ENCODE measurements around the gene RPL31.

DNA sequence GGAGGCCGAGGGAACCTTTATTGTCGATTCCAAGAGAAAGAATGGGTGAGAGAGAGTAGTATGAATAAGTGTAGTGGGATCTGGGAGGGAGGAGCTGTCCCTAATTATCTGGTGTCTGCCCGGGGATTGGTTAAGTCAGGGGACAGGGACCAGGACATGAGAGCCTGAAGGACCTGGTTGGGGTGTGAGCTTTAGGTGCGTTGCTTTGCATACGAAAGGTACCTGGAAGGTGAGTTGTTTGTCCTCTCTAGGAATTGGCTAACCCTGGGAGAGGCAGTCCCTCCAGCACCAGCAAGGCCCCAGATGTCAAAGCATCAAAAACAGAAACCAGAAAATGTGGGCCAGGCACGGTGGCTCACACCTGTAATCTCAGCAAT lies 48.1 kb upstream of the RPL31 start:
- TF ChIP-seq, protein P1, sequence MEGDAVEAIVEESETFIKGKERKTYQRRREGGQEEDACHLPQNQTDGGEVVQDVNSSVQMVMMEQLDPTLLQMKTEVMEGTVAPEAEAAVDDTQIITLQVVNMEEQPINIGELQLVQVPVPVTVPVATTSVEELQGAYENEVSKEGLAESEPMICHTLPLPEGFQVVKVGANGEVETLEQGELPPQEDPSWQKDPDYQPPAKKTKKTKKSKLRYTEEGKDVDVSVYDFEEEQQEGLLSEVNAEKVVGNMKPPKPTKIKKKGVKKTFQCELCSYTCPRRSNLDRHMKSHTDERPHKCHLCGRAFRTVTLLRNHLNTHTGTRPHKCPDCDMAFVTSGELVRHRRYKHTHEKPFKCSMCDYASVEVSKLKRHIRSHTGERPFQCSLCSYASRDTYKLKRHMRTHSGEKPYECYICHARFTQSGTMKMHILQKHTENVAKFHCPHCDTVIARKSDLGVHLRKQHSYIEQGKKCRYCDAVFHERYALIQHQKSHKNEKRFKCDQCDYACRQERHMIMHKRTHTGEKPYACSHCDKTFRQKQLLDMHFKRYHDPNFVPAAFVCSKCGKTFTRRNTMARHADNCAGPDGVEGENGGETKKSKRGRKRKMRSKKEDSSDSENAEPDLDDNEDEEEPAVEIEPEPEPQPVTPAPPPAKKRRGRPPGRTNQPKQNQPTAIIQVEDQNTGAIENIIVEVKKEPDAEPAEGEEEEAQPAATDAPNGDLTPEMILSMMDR (IDR thresholded peaks at IDR 0.05), result no peak
- TF ChIP-seq, protein P2, sequence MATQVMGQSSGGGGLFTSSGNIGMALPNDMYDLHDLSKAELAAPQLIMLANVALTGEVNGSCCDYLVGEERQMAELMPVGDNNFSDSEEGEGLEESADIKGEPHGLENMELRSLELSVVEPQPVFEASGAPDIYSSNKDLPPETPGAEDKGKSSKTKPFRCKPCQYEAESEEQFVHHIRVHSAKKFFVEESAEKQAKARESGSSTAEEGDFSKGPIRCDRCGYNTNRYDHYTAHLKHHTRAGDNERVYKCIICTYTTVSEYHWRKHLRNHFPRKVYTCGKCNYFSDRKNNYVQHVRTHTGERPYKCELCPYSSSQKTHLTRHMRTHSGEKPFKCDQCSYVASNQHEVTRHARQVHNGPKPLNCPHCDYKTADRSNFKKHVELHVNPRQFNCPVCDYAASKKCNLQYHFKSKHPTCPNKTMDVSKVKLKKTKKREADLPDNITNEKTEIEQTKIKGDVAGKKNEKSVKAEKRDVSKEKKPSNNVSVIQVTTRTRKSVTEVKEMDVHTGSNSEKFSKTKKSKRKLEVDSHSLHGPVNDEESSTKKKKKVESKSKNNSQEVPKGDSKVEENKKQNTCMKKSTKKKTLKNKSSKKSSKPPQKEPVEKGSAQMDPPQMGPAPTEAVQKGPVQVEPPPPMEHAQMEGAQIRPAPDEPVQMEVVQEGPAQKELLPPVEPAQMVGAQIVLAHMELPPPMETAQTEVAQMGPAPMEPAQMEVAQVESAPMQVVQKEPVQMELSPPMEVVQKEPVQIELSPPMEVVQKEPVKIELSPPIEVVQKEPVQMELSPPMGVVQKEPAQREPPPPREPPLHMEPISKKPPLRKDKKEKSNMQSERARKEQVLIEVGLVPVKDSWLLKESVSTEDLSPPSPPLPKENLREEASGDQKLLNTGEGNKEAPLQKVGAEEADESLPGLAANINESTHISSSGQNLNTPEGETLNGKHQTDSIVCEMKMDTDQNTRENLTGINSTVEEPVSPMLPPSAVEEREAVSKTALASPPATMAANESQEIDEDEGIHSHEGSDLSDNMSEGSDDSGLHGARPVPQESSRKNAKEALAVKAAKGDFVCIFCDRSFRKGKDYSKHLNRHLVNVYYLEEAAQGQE (IDR thresholded peaks at IDR 0.05; ENCODE audit: insufficient read depth in 1 of 2, low read depth in 2 of 2, low read length in 1 of 2), result no peak
- TF ChIP-seq SIN3A (IDR thresholded peaks at IDR 0.05; ENCODE audit: borderline replicate concordance, insufficient read depth, low read depth, low read length) (no peak), POLR2AphosphoS5 (IDR thresholded peaks at IDR 0.05; ENCODE audit: low read depth, low read length) (no peak), TCF7L2 (IDR thresholded peaks at IDR 0.05; ENCODE audit: low read depth, low read length) (no peak)

All from Panc1 (cell line).